HG03469 (cell line): Measurements from ENCODE around the gene RABAC1.

Source experiments
- ATAC-seq: cut with Tn5 transposase; IDR thresholded peaks from one replicate; pipeline ENCODE4 v1.9.1; 2021; ENCODE audit warnings: mild to moderate bottlenecking, moderate library complexity, moderate number of reproducible peaks; ENCODE audit not compliant: unreplicated experiment

Gene RABAC1

DNA sequence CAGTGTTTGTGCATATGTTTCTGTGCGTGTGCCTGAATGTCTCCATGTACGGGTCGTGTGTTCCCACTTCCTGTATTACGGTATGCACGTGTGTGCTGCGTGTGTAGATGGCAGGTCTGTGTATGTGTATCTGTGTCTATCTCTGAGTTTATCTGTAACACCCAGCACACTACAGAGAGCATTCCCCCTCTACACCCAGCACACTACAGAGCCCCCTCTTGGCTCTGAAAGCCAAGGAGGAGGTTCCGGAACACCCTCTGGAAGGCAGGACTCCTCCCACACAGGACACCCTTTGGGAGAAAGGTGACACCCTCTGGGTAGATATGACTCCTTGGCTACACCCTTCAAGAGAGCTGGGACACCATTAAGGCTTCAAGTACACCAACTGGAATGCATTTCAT lies 28.8 kb downstream of the RABAC1 start:
- ATAC-seq: no peak

GRCh38 chr19:41929536-41930071 lies 29.5 kb downstream of the RABAC1 start:
- no peak for ATAC-seq

DNA sequence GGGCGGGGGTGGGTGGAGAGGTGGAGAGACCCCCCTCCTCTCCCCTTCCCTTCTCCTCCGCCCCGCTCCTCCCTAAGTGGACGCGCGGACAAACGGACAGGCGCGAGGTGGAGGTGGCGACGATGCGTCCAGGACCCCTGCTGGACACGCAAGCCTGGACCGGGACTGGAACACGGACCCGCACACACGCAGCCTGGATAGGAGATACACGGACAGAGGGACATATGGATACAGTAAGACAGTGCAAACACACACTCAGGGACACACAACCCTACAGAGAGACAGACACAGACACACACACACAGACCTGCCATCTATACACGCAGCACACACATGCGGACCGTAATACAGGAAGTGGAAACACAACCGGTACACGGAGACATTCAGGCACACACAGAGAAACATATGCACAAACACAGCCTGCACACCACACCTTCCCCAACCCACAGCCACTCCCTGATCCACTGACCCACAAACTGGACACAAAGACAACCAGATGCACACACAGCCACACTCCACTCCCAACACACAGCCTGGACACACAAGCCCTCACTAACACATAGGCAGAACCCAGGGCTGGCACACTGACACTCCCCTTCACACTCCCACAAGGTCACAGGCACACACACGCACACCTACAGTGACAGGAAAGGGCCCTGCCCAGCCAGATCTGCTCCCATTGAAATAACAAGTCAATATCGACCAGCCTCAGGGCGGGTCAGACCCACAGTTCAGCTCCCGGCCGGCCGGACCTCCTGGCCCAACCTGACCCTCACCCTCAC lies 30.2 kb downstream of the RABAC1 start:
- ATAC-seq: no peak

DNA sequence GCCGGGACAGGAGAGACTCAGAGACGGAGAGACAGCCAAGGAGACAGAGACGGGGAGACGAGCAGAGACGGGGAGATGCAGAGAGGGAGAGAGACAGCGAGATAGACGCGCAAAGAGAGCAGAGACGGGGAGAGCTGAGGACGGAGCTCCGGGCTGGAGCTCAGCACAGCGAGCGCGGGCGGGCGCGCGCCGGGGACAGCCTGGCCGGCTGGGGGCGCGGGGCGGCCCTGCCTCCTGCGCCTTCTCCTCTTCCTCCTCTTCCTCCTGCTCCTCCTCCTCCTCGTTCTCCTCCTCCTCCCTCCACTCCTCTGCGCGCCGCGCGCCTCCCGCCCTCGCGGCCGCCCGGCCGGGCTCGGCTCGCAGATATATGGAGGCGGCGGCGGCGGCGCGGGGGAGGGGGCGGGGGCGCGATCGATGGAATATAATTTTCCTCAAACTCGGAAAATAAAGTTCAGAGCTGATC lies 30.9 kb downstream of the RABAC1 start, which contains the start of gene ERFL:
Gene ERFL, minus strand, starts transcription at position 229 of the 463 bp plus-strand sequence. CDS start 15,530 bp downstream, outside the sequence.
- ATAC-seq: no peak

DNA sequence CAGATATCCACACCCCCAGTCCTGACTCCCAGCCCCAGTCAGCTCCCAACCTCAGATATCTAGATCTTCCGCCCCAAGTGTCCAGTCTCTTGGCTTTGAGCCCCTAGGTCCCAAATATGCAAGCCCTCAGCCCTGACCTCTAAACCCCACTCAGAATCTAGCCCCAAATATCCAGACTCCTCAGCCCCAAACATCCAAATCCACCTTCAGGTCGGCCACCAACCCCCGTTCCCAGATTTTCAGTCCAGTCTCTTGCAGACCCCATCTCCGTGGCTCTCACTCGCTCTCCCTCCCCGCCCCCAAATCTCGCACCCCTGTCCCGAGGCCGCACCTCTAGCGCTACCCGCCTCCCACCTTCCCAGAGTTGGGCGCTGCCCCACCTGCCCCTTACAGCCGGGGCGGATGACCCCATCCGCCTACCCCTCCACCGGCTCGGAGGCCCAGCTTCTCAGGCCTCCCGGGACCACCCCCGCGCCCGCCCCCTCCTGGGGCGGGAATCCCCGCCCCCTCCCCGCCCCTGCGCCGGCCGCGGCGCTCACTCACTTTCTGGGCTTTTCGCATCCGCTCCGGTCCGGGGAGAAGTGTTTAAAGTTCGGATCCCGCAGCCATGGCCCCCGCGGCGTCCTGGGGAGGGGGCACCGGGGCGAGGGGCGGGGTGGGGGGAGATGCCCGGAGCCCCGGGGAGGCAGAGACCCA lies 31.5 kb downstream of the RABAC1 start:
- ATAC-seq: no peak

- no peak for ATAC-seq
Observed at GRCh38 chr19:41926763-41927496, 32.2 kb downstream of the RABAC1 start.

GRCh38 chr19:41926028-41926762 lies 32.9 kb downstream of the RABAC1 start:
- ATAC-seq: no peak

GRCh38 chr19:41925208-41926003 lies 33.7 kb downstream of the RABAC1 start:
- ATAC-seq: no peak

DNA sequence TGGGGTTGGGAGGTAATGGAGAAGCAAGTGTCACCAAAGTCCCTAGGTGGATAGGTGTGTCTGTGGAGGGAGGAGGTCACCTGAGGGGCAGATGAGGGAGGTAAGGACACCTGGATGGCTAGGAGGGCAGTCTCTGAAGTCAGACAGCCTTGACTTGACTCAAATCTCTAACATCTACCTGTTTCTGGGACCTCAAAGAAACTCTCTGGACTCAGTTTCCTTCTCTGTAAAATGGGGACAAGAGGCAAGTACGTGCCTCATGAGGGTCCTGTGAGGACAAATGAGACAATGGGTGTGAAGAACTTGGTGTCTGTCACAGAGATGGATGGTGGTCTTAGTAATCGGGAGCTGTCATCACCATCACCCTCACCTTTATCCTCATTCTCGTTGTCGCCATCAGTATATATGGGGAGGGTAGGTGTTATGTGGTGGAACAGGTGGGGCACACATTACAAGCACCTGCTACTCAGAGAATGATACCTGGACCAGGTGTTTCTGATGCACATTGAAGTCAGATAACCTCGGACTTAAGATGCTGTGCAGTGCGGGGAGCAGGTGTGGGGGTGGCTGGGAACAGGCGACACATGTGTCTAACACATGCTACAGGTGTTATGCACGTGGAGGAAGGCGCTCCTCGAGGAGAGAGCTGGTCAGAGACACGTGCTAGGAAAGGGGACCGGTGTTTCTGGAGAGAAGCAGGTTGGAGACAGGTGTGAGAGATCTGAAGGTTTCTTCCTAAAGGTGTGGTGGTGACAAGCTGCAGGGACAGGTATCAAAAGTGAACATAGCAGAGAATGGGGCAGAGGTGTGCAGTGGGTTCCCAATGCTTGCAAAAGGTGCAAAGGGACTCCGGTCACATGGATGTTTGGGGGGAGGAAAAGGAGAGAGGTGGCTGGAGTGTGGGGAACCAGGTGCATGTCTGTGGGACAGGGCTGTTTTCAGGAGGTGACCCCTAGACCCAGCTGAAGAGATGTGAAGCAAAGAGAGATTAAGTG lies 34.7 kb downstream of the RABAC1 start:
- ATAC-seq: no peak

DNA sequence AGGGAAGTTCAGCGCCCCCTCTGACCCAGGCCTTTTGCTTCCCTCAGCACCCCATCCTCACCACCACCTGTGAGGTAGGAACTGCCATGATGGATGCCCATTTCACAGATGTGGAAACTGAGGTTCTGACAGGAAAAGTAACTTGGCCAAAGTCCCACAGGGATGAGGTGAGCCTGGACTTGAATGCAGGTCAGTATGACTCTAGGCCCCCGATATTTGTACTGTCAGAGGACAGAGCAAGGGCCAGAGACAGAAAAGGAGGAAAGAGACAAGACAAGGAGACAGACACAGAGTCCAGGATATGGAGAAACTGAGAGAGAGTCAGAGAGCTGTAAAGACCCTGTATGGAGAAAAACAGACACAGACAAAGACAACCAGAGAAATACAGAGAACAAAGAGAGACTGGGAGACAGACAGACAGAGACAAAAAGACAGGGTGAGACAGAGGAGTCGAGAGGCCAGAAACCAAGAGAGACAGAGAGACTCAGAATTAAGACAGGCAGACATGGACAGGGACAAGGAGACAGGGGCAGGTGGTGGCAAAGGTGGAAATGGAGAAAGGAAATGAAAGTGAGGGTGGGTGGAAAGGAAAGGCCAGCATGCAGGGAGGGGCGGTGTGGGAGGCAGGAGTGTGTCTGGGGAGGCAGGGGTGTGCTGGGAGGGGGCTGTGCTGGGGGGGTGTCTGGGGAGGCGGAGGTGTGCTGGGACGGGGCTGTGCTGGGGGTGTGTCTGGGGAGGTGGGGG lies 35.9 kb downstream of the RABAC1 start:
- ATAC-seq: no peak

GRCh38 chr19:41922585-41922984 lies 36.5 kb downstream of the RABAC1 start:
- no peak for ATAC-seq

DNA sequence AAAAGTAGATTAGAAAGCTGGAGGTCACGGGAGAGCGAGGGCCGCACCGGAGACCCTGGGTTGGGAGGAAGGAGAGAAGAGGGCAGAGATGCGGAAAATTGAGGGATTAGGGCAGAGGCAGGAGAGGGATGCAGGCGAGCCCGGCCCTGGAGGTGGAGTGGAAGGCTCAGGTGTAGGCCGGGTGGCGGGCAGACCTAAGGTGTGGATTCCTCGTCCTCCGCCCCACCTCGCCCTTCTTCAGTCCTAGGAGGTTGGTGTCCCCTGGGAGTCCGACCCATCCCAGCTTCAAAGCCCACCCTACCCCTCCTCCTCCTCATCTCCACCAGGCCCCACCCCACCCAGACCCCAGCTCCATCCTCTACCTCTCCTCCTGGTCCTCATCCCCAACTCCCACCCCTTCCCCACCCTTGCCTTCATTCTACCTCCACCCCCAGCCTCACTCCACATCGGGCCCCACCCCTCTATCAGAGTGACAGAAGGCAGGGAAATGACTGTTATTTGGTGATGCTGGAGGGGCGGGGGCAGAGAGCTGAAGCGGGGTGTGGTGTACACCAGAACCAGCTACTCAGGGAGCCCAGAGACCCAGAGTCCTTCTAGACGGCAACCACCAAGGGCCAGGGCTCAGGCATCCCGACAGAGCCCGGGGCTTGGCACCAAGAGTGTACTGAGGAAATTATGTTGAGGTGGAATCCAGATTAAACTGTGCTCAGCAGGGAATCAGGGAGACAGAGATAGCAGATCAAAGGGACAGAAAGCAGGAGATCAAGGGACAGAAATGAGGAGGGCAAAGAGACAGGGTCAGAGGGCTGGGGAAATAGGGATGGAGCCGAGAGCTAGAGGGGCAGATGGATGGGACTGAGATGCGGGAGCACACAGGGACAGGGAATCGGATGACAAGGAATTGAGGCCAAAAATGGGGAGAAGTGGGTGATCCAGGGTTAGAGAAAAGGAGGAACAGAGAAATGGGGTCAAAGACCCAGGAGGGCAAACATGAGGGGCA lies 37.2 kb downstream of the RABAC1 start:
- no peak for ATAC-seq

DNA sequence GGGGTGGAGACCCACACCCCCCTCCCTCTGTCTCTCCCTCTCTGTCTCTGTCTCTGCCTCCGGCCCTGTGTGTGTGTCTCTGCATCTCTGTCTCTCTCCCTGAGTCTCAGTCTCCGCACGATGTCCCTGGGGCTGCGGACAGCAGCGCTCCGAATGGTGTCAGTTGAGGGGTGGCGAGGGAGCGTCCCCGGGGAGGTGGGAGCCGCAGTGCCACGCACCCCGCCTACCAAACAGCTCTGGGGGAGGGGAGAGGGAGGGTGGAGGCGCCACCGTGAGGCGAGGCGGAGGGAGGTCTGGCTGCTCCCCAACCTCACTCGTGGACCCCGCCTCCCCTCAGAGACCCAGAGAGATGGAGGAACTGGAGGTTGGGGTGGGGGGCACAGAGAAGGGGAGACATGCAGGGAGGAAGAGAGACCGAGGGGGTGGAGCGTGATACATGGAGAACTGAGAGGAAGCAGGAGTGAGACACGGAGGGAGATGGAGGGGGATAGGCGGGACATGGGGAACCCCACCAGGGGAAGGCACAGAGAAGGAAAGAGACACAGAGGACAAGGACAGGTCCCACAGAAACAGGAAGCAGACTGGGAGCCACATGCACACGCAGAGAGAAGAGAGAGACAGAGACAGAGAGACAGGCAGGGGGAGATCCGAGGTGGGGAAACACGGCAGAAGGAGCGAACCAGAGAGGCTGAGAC lies 38.1 kb downstream of the RABAC1 start:
- ATAC-seq: no peak

DNA sequence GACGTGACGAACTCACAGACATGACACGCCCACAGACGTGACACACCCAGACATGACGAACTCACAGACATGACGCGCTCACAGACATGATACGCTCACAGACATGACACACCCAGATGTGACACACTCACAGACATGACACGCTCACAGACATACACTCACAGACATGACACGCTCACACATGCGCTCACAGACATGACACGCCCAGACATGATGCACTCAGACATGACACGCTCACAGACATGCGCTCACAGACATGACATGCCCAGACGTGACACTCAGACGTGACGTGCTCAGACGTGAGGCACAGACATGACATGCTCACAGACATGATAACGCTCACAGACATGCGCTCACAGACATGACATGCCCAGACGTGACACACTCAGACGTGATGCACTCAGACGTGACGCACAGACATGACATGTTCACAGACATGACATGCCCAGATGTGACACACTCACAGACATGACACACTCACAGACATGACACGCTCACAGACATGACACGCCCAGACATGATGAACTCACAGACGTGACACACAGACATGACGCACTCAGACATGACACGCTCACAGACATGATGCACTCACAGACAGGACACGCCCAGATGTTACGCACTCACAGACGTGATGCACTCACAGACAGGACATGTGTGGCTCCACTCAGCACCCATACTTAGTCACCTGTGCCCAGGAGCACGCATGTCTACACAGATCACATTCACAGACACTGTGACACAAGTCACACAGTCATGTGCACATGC lies 39.0 kb downstream of the RABAC1 start:
- ATAC-seq: no peak

GRCh38 chr19:41918653-41919244 lies 40.4 kb downstream of the RABAC1 start:
- no peak for ATAC-seq
